Stimulated activated CD8-positive, alpha-beta memory T cell treated with anti-CD3 and anti-CD28 coated beads, Interleukin-7, amount 100 ng/mL, for 4 hours (primary cell): ENCODE results near the gene GPX3.

Source experiments
- DNase-seq, 2 donors: peaks; one replicate each; pipeline ENCODE4 v3.0.0-alpha.2; 2020; ENCODE audit warnings: low read depth in 2 of 2

Gene GPX3

GRCh38 chr5:151056379-151057325, 36.3 kb downstream of the GPX3 start:
- no peak for DNase-seq

GRCh38 chr5:151058301-151058700, 37.9 kb downstream of the GPX3 start:
- DNase-seq: no peak

- DNase-seq: no peak
These were observed 38.6 kb downstream of the GPX3 start for GRCh38 chr5:151058891-151059489.

- DNase-seq: no peak
These were observed 40.4 kb downstream of the GPX3 start for GRCh38 chr5:151060742-151061141.

GRCh38 chr5:151062405-151063141, 42.2 kb downstream of the GPX3 start:
- DNase-seq: no peak

GRCh38 chr5:151063142-151063989, 43.0 kb downstream of the GPX3 start:
- DNase-seq: no peak

GRCh38 chr5:151064916-151065499, 44.6 kb downstream of the GPX3 start:
- DNase-seq: no peak

GRCh38 chr5:151065609-151066008, 45.2 kb downstream of the GPX3 start:
- DNase-seq: no peak

- DNase-seq: no peak
These were observed 46.5 kb downstream of the GPX3 start for GRCh38 chr5:151066920-151067319.

- no peak for DNase-seq
These were observed 47.4 kb downstream of the GPX3 start for GRCh38 chr5:151067632-151068432.

- DNase-seq: no peak
These were observed 48.2 kb downstream of the GPX3 start for GRCh38 chr5:151068433-151069197.

GRCh38 chr5:151070449-151070848, 50.1 kb downstream of the GPX3 start:
- DNase-seq: no peak

- no peak for DNase-seq
These were observed 50.6 kb downstream of the GPX3 start for GRCh38 chr5:151071021-151071420.

- no peak for DNase-seq
These were observed 51.6 kb downstream of the GPX3 start for GRCh38 chr5:151071848-151072629.

- no peak for DNase-seq
These were observed 52.2 kb downstream of the GPX3 start for GRCh38 chr5:151072630-151073025.

- DNase-seq: no peak
These were observed 52.9 kb downstream of the GPX3 start for GRCh38 chr5:151073280-151073679.

- DNase-seq: no peak
These were observed 54.2 kb downstream of the GPX3 start for GRCh38 chr5:151074557-151074956.

- DNase-seq: no peak
These were observed 55.4 kb downstream of the GPX3 start for GRCh38 chr5:151075698-151076331.
